Right ventricle myocardium superior (tissue), 1 donor: Measurements from ENCODE around the gene AP2S1. TPM values are rescaled to one million over a fixed set of nuclear protein-coding genes. Genes with fewer than 3 reads are reported as not detected.
"Not testable (repeated sequence)": the region's sequence is repeated elsewhere in the genome, so short reads cannot be mapped to it uniquely, and the experiment has no call there.

Experiments used
- ATAC-seq: fragments of 200-7000 bp; cut with Tn5 transposase; one replicate; pipeline ENCODE4 v1.9.1; 2020; ENCODE audit warnings: mild to moderate bottlenecking; ENCODE audit not compliant: poor library complexity
- DNase-seq: peaks from one replicate; pipeline ENCODE4 v3.0.0-alpha.2; 2020
- intact Hi-C: fragments of 100-400 bp; cut with DNase I; formaldehyde crosslinking; loops from one replicate; pipeline ENCODE4 v1.11.2; 2022
- long read RNA-seq: library from polyadenylated mRNA; unstranded; transcript quantifications from one replicate; pipeline ENCODE4 v2.0.0, GENCODE V29; 2021
- total RNA-seq: library from RNA; stranded (reverse); fragmentation: NEBNext Ultra II Directional; extraction: Animal tissue kit (Norgen Biotek cat#: 25700); gene quantifications from one replicate; pipeline ENCODE4 v1.2.1, GENCODE V29; 2021
- donor health status: DM: no; HTN: yes; CAD: no; lungs with severe emphysema.

AP2S1 gene
- total RNA-seq: 78.0 TPM
- long read RNA-seq, transcript AP2S1-201 (5 exons, 935 nt): major isoform, 56 of 64 reads
- long read RNA-seq, partial matches to known transcripts: 0 of 64 reads
- long read RNA-seq, other reads (novel, unspliced or antisense): 2 of 64 reads

DNA sequence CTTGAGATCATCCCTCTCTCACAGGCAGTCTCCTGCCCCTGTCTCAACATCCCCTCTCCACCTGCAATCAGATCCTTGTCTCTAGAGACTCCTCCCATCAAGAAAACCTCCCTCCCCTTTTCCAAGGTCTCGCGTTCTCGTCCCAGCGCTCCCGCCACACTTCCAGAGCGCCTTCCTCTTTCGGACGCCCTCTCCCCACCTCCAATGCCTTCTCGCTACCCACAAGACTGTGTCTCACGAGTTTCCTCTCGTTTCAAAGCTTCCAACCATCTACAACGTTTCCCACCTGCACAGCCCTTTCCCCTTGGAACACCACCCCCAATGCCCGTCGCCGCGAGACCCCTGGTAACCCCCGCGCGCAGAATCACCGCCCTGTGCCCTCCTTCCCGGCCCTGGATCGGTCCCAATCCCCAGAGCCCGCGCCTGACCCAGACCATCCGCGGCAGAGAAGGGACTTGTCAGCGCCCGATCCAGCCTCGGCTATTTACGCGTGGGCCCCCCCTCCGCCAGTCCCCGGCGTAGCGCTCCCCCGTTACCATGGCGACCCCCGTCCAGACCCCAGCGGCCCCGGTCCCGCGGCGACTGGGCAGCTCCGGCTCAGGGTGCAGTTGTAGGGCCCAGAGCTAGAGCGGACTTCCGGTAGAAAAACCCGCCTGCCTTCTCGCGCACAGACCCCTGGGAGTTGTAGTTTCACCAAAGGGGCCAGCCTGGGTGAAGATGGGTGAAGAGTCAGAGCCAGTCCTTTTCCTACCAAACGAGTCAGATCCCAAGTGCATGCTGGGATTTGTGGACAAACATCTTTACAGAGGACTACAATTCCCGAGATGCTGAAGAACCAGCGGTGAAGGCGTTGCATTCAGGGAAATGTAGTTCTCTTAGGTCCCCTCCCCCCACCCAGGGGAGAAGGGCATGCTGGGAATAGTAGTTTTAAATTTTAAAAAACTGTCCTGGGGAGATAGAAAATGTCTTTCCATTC is at the start of gene AP2S1:
AP2S1 (minus strand) TSS at position 619 of the 976 bp plus-strand sequence; CDS start at position 539, 80 bp downstream.
- ATAC-seq (peak; percentile 96), DNase-seq (peak; percentile 94)
- intact Hi-C loops: no loop called here

DNA sequence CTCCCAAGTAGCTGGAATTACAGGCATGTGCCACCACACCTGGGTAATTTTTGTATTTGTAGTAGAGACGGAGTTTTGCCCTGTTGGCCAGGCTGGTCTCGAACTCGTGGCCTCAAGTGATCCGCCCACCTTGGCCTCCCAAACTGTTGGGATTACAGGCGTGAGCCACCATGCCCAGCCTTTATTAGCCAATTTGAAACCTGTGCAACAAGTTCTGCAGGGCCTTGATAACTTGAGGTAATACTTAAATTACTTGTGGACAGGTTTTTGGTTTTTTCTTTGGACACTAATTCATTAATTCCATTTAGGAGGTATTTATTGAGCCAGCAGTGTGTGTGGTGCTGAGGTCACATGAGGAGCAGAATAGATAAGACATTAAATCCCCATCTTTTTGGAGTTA is 49.7 kb upstream of the AP2S1 start:
- intact Hi-C loops: no loop called here
- no peak for DNase-seq
- no peak for ATAC-seq

DNA sequence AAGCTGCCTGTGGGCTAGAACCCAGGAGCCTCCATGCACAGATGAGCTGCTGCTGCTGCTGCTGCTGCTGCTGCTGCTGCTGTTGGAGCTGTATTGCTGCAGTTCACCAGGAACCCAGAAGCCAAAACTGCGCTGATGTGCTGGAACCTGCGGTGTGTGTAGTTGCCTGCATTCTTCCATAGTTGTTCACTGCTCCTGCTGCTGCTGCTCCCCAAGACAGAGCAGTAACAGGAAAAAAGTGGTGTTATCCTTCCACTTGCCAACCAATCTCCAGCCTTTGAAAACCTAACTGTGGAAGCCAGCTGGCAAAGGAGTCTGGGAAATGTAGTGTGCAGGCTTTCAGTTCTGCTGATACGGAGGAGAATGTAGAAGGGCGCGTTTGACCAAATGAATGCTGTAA is 48.1 kb upstream of the AP2S1 start:
- ATAC-seq (peak; percentile 70), DNase-seq (no peak)
- intact Hi-C loops: no loop called here

DNA sequence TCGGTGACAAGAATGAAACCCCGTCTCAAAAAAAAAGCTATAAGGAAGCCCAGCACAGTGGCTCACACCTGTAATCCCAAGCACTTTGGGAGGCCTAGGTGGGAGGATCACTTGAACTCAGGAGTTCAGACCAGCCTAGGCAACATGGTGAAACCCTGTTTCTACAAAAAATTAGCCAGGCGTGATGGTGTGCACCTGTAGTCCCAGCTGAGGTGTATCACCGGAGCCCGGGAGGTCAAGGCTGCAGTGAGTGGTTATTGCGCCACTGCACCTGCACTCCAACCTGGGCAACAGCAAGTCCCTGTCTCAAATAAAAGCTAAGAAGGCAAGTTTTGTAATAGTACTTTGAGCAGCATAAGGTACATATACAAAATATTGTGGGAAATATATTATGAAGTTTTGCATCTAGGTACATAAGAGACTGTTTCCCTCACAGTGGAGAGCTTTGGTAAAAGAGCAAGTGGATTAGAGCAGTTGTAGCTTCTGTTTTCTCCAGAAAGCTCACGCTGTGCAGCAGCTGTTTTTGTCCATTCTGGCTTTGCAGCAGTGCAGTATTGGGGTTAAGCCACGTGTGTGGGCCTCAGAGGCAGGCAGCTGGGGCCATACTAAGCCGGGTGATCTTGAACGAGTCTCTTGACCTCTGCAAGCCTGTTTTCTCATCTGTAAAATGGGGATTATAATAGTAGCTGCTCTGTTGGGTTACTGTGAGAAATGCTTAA is 45.6 kb upstream of the AP2S1 start:
- no peak for ATAC-seq
- DNase-seq: no peak

DNA sequence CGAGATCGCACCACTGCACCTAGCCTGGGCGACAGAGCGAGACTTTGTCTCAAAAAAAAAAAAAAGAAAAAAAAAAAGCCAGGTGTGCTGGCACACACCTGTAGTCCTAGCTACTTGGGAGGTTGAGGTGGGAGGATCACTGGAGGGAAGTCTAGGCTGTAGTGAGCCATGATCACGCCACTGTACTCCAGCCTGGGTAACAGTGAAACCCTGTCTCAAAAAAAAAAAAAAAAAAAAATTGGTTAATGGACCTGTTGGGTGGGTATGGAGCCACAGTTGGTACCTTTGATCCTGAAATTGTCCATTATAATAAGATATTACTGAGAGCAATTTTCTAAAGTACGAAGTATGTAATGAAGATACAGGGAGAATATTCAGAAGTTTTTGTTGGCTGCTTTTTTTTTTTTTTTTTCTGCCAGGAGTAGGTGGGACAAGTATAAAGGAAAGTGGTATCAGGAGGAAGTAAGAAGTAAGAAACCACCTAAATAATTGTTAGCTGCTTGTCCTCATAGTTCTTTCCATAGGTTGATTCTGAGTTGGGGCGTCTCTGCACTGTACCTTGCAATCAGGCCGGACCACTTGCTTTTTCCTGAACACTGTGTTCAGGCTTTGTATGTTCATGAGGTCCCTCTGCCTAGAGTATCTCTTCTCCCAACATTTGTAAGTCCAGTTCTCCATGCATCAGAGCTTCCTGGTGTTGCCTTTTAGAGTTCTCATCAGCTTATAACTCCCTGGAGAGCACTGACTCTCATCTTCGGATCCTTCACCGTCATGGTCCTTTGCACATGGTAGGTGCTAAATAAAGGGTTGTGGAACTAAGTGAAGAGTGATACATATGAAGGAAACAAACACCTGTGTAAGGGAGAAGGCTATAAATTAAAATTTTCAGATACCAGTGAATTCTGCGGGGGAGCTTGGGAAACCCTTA is 41.9 kb upstream of the AP2S1 start:
- intact Hi-C loops: no loop called here
- DNase-seq (no peak), ATAC-seq (no peak)

More for the DNA sequence above, 45.6 kb upstream of the AP2S1 start:
- intact Hi-C loops: no loop called here

DNA sequence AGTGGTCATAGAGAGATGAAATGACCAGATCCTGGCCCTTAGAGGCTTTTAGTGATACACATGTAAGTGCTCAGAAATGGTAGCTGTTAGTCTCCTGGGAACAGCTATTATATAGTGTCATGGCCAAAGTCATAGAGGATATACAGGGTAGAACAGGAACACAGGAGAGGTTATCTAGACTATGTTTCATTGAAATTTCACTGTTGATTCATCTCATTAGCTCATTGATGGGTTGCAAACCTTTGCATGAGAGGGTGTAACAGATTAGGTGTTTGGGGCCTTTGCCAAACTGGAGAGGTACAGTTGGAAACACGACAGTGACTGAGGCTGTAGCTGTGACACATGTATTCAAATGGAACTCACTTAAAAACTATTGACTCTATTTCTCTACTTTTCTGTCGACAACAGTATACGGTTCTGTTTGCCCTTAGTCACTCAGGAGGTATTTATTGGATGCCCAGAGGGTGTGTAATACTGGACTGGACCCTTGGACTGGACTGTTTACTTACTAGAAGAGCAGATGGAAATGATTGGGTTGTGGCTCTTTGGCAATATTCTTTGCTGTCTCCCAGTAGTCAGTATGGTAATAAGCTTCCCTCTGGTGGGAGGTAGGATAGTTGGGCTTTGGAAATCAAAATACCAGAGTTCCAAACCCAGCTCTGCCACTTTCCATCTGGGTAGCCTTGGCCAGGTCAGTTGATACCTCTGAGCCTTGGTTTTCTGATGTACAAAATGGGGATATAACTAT is 40.0 kb upstream of the AP2S1 start:
- intact Hi-C loops: no loop called here
- no peak for DNase-seq
- peak; percentile 34 for ATAC-seq

DNA sequence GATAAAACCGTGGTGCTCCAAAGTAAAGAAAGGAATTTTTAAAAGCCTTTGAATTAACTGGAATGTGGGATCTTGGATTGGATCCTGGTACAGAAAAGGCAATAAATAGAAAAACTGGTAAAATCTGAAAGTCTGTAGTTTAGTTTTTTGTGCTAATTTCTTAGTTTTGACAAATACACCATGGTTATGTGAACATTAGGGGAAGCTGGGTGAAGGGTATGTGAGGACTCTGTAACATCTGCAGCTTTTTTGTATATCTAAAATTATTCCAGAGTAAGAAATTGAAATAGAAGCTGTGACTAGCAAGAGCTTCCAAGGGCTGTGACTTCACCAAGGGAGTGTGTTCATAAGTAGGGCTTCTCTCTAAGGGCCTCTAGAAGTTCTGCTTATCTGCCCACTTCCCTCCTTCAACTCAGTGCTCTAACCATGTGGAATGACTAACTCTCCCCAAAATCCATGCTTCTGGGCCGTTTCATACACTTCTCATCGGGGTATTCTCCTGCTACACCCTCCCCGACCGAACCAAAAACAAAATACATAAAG is 36.7 kb upstream of the AP2S1 start:
- ATAC-seq (no peak), DNase-seq (no peak)
- intact Hi-C loops: no loop called here

DNA sequence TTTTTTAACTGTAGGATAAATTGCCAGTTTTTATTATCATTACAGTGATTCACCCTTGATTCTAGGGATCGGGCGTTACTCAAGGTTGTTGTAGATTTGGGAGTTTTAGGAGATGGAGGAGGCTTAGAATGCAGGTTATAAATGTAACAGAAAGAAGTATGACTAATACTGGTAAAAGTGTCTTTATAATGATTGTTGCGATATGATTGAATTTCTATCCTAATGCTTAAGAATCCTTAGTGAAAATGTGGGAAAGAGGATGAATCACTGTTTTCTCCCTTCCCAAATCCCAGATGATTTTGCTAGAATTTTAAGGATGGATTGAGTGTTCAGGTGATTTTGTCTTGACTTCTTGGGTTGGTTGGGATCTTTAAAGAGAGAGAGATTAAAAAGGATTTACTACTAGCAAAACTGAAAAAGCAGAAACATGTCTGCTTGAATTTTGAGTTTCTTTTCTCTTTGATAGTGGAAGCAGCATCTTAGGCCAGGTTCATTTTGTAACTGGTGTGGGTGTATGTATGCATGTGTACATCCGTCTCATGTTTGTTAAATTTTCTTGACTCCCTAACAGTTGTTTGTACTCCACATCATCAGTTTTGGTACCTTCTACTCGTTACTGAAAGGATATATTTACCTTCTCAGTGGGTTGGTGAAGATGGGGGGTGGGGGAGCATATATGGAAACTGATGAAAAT is 36.0 kb upstream of the AP2S1 start:
- DNase-seq (no peak), ATAC-seq (no peak)
- intact Hi-C loops: no loop called here

DNA sequence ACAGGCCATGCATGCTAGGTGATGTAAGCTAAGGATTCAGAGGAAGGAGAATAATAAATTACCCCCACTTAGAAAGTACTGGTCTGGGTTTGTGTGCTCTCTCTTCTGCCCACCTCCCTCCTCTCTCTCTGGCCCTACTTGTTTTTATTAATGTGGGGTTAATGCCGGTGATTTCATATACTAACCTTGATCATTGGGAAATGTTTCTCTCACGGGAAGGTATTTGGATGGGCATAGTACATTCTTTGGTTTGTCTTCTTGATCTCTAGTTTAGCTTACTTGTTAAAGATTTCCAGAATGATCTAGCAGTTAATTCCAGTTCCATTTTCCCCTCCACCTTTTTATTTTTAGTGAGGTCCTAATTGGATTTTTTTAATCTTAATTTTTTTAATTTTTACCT is 34.8 kb upstream of the AP2S1 start:
- no peak for DNase-seq
- intact Hi-C loops: no loop called here
- ATAC-seq: no peak

DNA sequence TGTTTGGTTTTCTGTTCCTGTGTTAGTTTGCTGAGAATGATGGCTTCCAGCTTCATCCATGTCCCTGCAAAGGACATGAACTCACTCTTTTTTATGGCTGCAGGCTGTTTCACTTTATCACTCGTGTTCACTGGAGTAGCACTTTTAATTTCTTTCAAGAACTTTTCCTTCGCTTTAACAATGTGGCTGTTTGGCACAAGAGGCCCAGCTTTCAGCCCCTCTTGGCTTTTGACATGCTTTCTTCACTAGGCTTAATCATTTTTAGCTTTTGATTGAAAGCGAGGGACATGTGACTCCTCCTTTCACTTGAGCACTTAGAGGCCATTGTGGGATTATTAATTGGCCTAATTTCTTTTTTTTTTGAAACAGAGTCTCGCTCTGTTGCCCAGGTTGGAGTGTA is 32.1 kb upstream of the AP2S1 start:
- ATAC-seq, intact Hi-C loops, DNase-seq: not testable (repeated sequence)

DNA sequence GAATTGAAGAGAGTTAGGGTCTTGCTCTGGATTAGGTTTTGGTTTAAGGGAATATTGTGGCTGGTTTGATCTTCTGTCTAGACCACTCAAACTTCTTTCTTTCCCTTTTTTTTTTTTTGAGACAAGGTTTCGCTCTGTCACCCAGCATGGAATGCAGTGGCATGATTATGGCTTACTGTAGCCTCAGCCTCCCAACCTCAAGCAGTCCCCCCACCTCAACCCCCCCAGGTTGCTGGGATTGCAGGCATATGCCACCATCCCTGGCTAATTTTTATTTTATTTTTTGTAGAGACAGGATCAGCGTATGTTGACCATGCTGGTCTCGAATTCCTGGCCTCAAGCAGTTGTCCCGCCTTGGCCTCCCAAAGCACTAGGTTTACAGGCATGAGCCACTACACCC is 31.4 kb upstream of the AP2S1 start:
- intact Hi-C loops: no loop called here
- no peak for ATAC-seq

DNA sequence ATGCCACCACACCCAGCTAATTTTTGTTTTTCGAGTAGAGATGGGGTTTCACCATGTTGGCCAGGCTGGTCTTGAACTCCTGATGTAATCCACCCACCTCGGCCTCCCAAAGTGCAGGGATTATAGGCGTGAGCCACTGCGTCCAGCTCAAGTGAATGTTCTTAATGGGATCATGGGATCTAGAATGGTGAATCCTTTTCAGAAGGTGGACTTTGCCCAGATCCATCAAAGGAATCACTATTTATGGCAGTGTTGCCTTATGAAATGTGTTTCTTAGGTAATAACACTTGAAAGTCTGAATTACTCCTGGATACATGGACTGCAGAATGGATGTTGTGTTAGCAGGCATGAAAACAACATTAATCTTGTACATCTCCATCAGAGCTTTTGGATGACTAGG is 30.4 kb upstream of the AP2S1 start:
- DNase-seq (no peak), ATAC-seq (no peak)
- intact Hi-C loops: no loop called here

More for the DNA sequence above, 31.4 kb upstream of the AP2S1 start:
- DNase-seq: no peak

DNA sequence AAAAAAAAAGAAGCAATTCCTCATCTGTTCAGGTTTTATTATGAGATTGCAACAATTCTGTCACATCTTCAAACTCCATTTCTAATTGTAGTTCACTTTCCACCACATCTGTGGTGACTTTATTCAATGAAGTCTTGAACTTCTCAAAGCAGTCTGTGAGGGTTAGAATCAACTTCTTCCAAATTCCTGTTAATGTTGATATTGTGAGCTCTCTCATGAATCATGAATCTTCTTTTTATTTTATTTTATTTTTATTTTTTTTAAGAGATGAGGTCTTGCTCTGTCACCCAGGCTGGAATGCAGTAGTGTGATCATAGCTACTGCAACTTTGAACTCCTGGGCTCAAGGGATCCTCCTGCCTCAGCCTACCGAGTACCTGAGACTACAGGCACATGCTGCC is 29.8 kb upstream of the AP2S1 start:
- intact Hi-C loops: no loop called here
- DNase-seq (no peak), ATAC-seq (no peak)

DNA sequence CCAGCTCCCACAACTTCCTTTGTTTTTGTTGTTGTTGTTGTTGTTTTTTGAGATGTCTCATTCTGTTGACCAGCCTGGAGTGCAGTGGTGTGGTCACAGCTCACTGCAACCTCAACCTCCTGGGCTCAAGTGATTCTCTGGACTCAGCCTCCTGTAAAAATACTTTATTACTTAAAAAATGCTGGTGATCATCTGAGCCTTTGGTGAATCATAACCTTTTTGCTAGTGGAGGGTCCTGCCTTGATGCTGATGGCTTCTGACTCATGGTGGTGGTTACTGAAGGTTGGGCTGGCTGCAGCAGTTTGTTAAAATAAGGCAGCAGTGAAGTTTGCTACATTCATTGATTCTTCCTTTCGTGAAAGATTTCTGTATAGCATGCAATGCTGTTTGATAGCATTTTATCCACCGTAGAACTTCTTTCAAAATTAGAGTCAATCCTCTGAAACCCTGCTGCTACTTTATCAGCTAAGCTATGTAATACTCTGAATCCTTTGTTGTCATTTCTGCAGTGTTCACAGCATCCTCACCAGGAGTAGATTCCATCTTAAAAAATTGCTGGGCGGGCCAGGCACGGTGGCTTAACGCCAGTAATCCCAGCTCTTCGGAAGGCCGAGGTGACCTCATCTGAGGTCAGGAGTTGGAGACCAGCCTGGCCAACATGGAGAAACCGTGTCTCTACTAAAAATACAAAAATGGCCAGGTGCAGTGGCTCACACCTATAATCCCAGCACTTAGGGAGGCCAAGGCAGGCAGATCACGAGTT is 28.1 kb upstream of the AP2S1 start:
- peak; percentile 53 for DNase-seq
- ATAC-seq: peak; percentile 61
- intact Hi-C loops: no loop called here

DNA sequence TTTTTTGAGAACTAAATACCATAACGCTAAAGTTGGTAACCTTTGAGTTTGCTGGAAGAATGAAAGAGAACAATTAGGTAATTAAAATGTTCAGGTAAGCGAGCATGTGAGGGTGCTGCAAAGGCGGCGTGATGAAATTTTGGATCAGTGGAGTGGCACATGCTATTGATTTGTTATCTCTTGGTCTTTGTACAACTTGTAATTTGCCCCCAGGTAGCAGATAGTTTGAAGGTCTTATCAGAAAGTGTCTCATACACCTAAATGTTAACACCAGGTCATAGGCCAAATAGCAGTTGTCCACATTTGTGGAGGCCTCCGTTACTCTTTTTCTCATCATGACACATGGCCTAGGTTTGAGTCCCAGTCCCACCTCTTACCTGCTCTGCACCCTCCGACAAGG is 25.0 kb upstream of the AP2S1 start:
- DNase-seq (no peak), ATAC-seq (no peak)
- intact Hi-C loops: no loop called here

DNA sequence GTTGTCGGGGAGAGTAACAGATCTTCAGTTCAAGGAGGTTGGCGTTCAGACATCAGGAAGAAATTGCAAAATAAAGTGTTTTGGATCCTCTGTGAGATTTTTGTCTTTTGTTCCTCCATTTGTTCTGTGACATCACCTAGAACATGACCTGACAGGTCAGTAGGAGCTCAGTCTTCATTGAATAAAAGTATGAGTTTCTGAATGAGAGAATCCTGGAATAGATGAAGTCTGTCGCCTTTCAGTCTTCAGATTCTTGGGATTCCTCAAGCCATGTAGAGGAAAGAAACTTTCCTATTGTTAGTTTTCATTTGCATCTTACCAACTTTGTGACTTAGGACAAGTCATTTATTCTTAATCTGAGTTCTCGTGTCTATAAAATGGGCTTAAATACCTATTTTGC is 24.6 kb upstream of the AP2S1 start:
- DNase-seq: no peak
- ATAC-seq: no peak
- intact Hi-C loops: no loop called here
